Activated T-cell treated with anti-CD3 and anti-CD28 coated beads for 48 hours (primary cell): ENCODE measurements around the gene ATP1B1.

ENCODE experiments used
- DNase-seq: peaks from one replicate; pipeline ENCODE4 v3.0.0-alpha.2; 2020; ENCODE audit warnings: low read depth

The ATP1B1 gene

DNA sequence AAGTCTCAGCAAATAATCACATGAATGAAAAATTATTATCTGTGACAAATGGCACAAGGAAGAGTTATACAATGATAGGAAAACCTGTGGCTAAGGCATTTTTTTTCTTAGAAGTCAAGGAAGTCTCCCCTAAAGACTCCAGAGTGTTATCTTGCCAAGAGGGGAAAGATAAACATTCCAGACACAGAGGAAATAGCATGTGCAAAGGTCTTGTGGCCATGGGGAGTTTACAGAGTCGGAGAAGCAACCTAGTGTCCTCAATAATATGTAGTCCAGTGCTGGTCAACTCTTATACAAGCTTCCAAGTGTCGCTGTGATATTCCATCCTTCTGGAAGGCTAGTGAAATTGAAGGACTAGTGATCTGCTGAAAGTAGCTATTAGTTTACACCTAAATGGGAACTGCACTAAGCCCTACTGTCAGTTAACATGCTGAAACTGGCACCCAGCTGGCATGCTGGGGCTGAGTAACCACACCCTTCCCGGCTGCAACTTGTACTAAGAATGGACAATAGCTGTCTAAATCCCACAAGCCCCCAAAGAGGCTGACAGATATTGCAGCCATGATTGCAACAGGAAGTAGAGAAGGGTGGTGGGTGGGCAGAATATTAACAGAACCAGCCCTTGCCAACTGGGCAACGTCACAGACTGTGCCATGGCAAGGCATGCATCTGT lies 11.5 kb upstream of the ATP1B1 start:
- DNase-seq = no peak

DNA sequence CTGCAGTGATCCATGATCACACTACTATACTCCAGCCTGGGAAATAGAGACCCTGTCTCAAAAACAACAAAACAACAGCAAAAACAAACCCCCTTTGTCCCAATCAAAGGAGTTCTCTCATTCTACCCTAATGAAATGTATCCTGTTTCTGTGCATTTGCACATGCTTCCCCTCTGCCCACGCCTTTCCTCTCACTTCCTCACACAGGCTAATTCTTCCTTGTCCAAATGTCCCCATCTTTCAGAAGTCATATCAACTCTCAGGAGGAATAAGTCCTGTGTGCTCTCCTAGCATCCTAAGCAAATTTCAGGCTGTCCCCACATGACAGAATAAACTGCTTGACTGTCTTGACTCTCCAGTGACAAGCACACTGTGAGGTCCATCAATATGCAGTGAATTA lies 8.1 kb upstream of the ATP1B1 start:
- no peak for DNase-seq

GRCh38 chr1:169099561-169099960 lies 6.9 kb upstream of the ATP1B1 start:
- no peak for DNase-seq

- DNase-seq = no peak
Observed at GRCh38 chr1:169100208-169100607, 6.3 kb upstream of the ATP1B1 start.

- DNase-seq = no peak
Observed at GRCh38 chr1:169100651-169101088, 5.8 kb upstream of the ATP1B1 start.

DNA sequence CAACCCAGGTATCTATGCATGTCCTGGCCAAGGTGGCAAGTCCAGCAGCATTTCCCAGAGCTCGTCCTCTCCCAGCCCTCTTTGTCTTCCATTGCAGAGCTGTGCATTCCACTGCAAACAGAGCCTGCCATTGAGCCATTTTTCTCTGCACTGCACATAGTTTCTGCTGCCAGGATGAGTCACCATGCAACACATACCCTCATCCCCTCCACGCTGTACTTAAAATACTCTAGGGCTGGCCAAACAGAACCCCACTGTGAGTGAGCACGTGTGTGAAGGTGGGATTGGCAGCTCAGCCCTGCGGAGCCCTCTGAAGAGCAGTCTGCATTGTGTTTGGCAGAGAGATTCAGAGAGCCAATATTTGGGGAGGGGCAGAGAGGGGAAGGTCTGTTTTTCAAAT lies 3.9 kb upstream of the ATP1B1 start:
- DNase-seq = no peak

- no peak for DNase-seq
Observed at GRCh38 chr1:169103002-169103401, 3.5 kb upstream of the ATP1B1 start.

GRCh38 chr1:169103480-169103893 lies 3.0 kb upstream of the ATP1B1 start:
- no peak for DNase-seq

DNA sequence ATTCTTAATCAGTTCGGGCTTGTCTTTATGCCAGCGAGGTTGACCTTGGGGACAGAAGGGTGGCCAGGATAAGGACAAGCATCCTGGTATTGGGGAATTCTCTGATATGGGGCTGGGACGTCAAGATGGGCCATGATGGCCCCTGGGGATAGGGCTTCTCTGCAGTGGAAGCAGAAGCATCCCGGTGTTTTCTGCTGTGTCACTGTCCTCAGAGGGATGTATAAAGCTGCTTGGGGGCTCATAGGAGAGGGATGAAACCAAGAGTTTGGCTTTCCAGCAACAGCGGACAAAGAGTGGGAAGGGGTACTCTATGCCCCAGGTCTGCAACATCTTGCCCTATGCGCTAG lies 1.4 kb upstream of the ATP1B1 start:
- no peak for DNase-seq

- DNase-seq = no peak
Observed at GRCh38 chr1:169105434-169106094, 926 bp upstream of the ATP1B1 start.

- DNase-seq = no peak
Observed at GRCh38 chr1:169106921-169107602, 572 bp downstream of the ATP1B1 start.

DNA sequence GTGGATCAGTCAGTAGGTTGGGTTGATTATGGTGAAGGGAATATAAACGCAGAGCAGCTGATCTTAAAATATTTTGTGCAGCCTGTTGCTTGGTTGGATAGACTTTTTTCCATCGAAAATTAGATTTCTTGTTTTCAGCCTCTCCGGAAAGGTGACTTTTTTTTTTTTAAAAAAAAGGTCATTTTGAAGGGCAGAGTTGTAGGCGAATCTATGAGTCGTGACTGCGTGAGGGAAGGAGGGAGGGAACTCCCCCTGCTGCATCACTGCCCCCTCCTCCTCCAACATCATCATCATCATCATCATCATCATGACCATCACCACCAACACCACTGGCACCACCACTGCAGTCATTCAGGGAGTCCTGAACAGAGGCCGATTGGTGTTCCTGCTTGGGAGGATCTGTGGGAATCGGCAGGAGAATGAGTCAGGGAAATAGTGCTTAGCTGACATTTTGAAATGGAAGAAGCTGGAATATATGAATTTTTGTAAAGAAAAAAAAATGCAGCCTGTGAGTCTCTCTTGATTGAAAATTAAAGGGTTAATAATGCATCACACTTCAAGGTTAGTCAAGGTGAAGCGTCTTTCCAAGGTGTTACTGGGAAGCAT lies 1.2 kb downstream of the ATP1B1 start:
- DNase-seq = peak; percentile 21

DNA sequence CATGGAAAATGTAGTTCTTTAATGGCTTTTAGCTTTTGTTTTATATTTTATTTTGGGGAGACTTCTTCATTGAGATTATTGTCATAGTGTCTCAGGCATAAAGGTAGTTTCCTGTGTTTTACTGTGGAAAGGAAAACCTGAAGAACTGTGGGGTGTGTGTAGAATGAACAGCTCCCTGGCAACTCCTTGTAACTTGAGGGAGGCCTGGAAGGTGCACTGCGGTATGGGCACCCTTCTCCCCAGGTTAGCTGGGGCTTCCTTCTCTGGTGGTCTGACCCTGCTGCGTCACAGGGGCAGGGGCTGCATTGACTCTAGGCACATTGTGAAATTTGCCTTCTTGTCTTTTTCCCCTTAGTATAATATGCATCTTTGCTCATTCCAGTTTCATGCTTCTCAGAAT lies 1.7 kb downstream of the ATP1B1 start:
- no peak for DNase-seq

DNA sequence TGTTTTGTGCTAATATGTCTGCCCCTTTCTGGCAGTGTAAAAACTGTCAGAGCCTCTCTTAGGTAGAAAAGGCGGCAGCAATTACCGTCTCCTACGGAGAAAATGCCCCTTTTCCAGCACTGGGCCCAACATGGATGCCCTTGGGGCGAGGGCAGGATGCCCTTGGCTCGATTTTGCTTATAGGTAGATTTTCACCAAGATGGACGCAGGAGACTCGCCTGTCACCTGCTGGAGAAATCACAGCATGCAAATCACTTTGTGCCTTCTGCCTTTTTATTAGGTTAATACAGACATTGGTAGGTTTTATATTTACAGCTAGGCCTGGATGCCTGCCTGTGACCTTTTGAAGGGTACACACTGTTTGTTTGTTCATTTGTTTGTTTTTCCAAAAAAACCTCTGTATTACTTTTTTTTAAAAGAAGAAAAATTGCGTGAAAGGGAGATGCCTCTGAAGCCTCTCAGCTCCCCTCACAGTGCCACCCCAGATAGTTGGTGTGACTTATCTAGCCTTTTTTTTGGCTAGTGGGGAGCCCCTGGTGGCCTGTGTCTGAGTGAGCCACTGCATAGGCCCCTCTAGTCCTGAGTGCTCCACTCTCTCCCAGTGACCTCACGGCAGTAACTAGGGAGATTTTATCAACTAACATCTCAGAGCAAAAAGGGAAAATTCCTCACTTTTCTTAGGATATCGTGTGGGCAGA lies 2.5 kb downstream of the ATP1B1 start:
- DNase-seq = no peak

DNA sequence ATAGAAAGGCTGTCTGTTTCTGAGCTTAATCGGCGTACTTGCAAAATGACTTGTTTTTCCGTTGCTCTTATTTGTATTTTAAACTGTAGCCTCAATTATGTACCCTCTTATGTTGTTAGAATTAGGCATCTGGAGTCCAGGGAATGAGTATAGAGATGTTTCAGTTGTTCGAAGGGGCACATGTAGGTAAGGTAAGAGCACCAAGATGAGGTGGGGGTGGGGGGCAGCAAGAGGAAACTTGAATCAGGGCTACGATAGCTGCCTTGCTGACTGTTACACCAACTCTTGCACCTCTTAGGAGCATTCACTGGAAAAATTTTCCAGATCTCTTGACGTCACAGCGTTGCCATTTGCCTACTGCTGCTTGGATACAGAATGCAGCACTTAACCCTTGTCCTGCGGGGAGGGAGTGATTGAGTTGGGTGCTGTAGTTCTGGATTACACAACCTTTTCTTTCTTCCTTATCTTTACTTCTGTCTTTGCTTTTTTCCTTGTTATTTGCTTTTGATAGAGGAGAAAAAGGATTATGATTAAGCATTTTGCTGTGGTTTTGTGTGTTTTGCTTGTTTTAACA lies 3.2 kb downstream of the ATP1B1 start:
- no peak for DNase-seq

- DNase-seq = no peak
Observed at GRCh38 chr1:169110236-169110635, 3.7 kb downstream of the ATP1B1 start.

DNA sequence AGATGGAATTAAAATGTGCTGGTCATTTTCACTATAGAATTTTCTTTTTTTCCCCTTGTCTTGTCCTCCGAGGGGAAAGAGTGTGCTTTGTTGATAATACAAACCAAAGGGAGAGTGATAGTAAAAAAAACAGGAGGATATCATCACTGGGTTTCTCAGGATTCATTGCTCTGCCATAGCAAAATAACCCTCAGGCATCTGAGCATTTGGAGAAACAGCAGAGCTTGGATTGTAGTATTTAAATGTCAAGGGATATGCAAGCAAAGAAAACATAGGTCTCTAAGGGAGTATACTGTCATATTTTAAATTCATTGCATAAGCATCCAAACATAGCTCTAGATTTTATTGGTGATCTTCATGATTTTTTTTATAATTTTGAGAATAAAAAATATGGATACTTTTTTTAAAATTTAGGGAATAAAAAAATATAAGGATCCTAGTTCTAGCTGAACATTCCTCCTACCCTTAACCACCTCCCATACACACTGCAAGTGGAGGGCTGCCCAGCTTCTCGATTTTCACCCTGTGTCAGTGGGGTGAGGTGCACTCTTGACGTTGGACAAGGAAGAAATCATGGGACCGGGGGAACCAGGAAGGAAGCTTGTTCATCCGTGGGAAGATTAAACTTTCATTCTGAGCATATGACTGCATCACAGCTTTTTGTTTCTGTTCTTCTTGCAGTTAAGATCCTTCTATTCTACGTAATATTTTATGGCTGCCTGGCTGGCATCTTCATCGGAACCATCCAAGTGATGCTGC lies 4.4 kb downstream of the ATP1B1 start:
- no peak for DNase-seq

- DNase-seq = no peak
Observed at GRCh38 chr1:169111472-169111871, 5.0 kb downstream of the ATP1B1 start.

GRCh38 chr1:169112241-169112640 lies 5.8 kb downstream of the ATP1B1 start:
- no peak for DNase-seq

DNA sequence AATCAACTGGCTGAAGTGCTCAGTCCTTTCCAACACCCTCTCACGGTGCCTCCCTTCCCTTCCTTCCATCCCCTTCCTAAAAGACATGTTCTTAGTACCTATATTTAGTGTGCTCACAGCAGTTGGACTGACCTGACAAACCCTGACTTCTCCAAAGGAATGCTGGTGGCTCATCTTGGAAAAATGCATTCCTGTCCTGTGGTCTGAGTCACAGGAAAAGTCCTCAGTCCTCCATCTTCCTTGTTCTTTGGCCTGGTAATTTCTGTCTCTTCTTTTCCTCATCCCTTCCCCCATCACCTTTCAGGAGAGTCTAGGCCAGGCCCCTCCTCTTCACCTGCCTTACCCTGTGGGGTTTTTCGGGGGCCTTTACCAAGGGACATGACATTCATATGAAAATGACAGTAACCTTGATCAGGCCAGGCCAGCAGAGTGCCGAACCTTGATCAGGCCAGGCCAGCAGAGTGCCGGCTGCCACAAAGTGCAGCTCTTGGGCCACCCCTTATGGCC lies 7.2 kb downstream of the ATP1B1 start:
- no peak for DNase-seq
